Measurements from ENCODE around the gene SRL. TPM values are rescaled to one million over a fixed set of nuclear protein-coding genes. Genes with fewer than 3 reads are reported as not detected.

SRL gene
- total and polyA plus RNA-seq, 12 donors: 0.24 to 1.8 (median 0.52) TPM; not detected in 2

DNA sequence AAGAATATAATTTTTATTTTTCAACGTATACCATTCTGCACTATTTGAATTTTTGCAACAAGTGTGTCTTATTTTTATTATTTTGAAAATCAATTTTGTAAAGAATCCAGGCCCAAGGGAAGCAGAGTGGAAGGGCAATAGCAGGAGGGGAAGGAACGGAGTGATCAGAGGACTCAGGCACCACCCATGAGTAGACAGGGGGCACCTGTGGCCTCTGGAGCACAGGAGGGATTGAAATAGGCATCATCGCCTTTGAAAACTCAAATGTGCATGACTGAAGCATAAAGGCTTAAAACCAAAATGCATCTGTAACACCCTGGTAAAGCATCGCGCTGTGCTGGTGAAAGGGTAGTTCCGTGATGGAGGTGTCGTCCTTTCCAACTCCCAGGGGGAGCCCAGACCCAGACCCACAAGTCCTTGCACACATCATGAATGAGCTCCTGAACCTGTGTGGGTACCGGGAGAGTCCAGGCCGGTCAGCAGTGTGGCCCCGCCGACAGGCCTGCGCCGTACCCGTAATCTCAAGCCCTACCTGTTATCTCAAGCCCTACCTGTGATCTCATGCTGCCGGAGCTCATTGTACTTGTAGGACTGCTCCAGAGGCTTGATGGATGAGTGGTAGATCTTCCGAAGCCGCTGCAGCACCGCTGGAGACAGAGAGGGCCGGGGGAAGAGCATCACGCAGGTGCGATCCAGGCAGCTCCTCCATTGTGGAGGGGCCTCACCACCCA lies 39.1 kb downstream of the SRL start:
- WGBS, 4 donors: 89 to 96% (median 93%) methylated on average over 20 to 21 of the region's 21 CpGs
- TF ChIP-seq, protein P1, sequence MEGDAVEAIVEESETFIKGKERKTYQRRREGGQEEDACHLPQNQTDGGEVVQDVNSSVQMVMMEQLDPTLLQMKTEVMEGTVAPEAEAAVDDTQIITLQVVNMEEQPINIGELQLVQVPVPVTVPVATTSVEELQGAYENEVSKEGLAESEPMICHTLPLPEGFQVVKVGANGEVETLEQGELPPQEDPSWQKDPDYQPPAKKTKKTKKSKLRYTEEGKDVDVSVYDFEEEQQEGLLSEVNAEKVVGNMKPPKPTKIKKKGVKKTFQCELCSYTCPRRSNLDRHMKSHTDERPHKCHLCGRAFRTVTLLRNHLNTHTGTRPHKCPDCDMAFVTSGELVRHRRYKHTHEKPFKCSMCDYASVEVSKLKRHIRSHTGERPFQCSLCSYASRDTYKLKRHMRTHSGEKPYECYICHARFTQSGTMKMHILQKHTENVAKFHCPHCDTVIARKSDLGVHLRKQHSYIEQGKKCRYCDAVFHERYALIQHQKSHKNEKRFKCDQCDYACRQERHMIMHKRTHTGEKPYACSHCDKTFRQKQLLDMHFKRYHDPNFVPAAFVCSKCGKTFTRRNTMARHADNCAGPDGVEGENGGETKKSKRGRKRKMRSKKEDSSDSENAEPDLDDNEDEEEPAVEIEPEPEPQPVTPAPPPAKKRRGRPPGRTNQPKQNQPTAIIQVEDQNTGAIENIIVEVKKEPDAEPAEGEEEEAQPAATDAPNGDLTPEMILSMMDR (IDR thresholded peaks at IDR 0.05): no peak
- no peak for TF ChIP-seq POLR2A (IDR thresholded peaks at IDR 0.05)
- Histone ChIP-seq H3K4me1 (replicated peaks in 1 of 2) (no peaks in the 10 kb centered on the region), H3K36me3 (replicated peaks in 1 of 2) (no peaks in the 10 kb centered on the region), H3K27me3 (no peaks in the 10 kb centered on the region), H3K4me3 (no peak overlapping the region), H3K9me3 (replicated peaks in 1 of 3) (no peaks in the 10 kb centered on the region), H3K27ac (no peak overlapping the region)
- intact Hi-C loops (cut with DNase I): loop anchor here (5.0 to 10.0 kb wide), 2 partner anchors 50 to 132 kb away; no protein-coding TSS in a partner anchor
- no peak for DNase-seq

DNA sequence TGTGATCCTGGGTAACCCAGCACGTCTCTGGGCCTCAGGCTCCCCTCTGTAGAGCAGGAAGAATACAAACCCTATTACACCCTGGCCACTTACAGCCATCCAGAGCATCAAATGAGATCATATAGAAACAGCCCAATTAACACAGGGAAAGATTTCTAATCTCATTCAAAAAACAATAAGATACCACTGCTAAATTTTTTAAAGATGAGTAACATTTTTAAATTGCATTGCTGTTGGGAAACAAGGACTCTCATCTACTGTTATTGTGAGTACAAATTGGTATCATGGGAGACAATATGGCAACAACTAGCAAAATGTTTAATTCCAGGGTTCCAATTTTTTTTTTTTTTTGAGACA lies 41.1 kb downstream of the SRL start:
- WGBS, 4 donors: 88 to 100% (median 95%) methylated on average over 1 of the region's 1 CpG
- Histone ChIP-seq H3K9me3 (replicated peaks in 1 of 3) (no peaks in the 10 kb centered on the region), H3K27me3 (no peaks in the 10 kb centered on the region), H3K4me3 (no peak overlapping the region), H3K27ac (no peak overlapping the region), H3K4me1 (replicated peaks in 1 of 2) (no peaks in the 10 kb centered on the region), H3K36me3 (replicated peaks in 1 of 2) (no peaks in the 10 kb centered on the region)
- DNase-seq: no peak
- no peak for TF ChIP-seq POLR2A (IDR thresholded peaks at IDR 0.05)
- TF ChIP-seq, protein P1 (IDR thresholded peaks at IDR 0.05): no peak
- intact Hi-C loops (cut with DNase I): loop anchor here (5.0 to 10.0 kb wide), 2 partner anchors 52 to 134 kb away; no protein-coding TSS in a partner anchor

DNA sequence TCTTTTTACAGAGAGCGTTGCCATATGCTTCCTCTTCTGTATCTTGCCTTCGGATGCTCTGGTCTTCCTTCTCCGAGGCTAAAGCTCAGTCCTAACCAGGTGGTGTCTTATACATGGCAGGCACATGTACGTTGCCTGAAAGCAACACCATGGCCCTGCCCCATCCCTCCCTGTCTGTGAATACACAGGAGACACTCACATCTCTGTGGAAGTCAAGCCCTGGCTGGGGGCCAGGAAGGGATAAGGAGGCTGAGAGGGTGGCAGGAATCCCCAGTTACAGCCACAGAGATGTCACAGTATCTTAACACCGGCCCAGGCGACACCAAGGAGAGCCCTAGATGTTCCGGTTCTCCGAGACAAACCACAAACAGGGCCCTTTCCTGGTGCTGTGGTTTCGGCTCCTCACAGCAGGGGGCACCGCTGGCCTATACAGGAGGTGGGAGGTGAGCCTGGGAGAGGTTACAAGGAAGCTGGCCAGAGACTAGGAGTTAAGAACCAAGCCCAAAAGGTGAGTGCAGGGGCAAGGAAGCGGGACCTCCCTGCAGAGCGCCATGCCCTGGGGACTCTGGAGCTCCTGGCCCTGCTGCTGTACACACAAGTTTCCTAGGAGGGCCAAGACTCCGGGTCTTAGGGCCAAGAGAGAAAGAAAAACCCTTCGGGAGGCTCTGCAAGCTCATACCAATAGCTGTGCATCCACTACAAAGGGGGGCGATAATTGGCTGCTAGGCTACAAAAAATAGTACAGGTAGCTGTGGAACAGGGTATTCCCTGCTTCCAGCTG lies 41.7 kb downstream of the SRL start:
- no peaks in the 10 kb centered on the region for H3K4me1 ChIP-seq (replicated peaks in 1 of 2)
- no peaks in the 10 kb centered on the region for H3K36me3 ChIP-seq (replicated peaks in 1 of 2)
- WGBS, 4 donors: 36 to 47% (median 37%) methylated on average over 11 to 15 of the region's 15 CpGs
- DNase-seq: peak; percentile 70 to 86 (median 83)
- no peak overlapping the region for H3K27ac ChIP-seq
- intact Hi-C loops (cut with DNase I): loop anchor here (5.0 to 10.0 kb wide), 2 partner anchors 52 to 135 kb away; no protein-coding TSS in a partner anchor
- H3K27me3 ChIP-seq: no peaks in the 10 kb centered on the region
- TF ChIP-seq, protein P1 (IDR thresholded peaks at IDR 0.05): peak; percentile 63 to 92 (median 87)
- TF ChIP-seq POLR2A (IDR thresholded peaks at IDR 0.05): no peak
- no peaks in the 10 kb centered on the region for H3K9me3 ChIP-seq (replicated peaks in 1 of 3)
- H3K4me3 ChIP-seq: no peak overlapping the region

DNA sequence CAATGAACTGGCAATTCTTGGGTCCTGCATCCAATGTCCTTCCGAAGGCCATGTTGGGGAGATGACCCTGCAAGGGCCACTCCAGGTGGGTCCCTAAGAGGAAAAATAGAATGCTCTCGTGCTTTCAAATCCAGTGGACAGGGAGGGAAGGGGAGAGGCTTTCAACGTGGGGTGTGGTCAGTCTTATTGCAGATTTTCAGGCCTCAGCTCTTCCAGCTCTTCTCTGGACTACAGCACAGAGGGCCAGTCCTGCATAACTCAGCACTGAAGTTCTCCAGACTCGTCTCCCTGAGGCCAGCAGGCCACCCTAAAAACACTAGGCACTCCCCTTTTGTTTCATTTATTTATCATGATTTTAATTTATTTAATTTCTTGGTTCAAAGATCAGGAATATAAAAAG lies 43.1 kb downstream of the SRL start:
- no peak for DNase-seq
- intact Hi-C loops (cut with DNase I): no loop called here
- no peaks in the 10 kb centered on the region for H3K27me3 ChIP-seq
- no peaks in the 10 kb centered on the region for H3K4me1 ChIP-seq (replicated peaks in 1 of 2)
- WGBS, 4 donors: 62 to 75% (median 68%) methylated on average over 4 of the region's 4 CpGs
- H3K36me3 ChIP-seq (replicated peaks in 1 of 2): no peaks in the 10 kb centered on the region
- no peak overlapping the region for H3K27ac ChIP-seq
- no peaks in the 10 kb centered on the region for H3K9me3 ChIP-seq (replicated peaks in 1 of 3)
- no peak overlapping the region for H3K4me3 ChIP-seq
- TF ChIP-seq, protein P1 (IDR thresholded peaks at IDR 0.05): no peak
- no peak for TF ChIP-seq POLR2A (IDR thresholded peaks at IDR 0.05)

Data from adrenal gland (tissue), 12 donors.